ENCODE results near the gene WTIP.

GRCh38 chr19:34519602-34520001 is 38.0 kb downstream of the WTIP start:
- TF ChIP-seq POLR2A (IDR thresholded peaks at IDR 0.05; ENCODE audit: low read length) (no peak), GATA1 (IDR thresholded peaks at IDR 0.05; ENCODE audit: low read depth, low read length) (no peak)

Measured in erythroblast (primary cell).